Stimulated activated CD4-positive, alpha-beta T cell treated with anti-CD3 and anti-CD28 coated beads, TNF-alpha, amount 100 ng/mL, for 24 hours (primary cell): ENCODE measurements around the gene STAG1.
"Not testable (repeated sequence)": the region's sequence is repeated elsewhere in the genome, so short reads cannot be mapped to it uniquely, and the experiment has no call there.

ENCODE experiments used
- DNase-seq, 3 experiments: peaks; one replicate each; pipeline ENCODE4 v3.0.0-alpha.2; 2020; ENCODE audit warnings: low read depth in 3 of 3

The STAG1 gene

DNA sequence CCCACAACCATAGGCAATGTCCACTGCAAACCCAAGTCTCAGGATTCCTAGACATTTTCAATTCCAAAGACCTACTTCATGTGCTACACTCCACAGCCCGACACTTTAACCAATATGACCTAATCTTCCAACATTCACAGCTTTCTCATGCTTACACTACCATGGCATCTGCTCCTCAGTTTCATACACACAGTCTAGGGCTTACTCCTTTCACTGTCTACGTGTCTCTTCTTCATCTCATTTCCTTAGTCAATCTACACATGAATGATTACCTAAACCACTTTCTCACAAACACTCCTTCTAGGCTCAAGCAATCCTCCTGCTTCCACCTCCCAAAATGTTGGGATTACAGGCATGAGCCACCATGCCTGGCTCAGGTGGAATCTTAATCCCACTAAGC is 106.3 kb downstream of the STAG1 start:
- DNase-seq: no peak

DNA sequence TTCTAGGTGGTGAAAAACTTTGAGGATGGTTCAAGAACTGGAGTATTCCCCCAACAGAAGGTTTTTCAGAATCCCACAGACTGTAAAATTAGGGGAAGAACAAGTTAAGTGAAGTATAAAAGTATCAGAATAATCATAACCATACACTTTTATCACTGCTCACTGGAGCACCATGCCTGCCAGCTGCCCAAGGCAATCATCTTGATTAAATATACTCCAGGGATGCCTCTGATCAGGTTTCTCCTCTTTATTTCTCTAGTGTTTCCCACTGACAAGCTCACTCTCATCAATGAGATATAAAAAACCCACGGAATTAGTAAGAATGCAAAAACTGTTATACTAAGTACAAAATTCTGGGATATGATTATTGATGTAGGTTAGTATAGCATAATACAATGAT is 108.0 kb downstream of the STAG1 start:
- no peak for DNase-seq

DNA sequence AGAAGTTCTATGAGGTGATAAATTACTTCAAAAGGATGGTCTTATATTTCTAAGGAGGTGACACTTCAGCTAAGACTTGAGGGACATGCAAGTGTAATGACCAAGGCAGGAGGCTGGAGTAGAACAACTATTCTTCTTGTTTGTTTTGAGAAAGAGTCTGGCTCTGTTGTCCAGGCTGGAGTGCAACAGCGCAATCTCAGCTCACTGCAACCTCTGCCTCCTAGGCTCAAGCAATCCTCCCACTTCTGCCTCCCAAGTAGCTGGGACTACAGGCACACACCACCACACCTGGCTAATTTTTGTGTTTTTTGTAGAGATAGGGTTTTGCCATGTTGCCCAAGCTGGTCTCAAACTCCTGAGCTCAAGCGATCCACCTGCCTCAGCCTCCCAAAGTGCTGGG is 108.8 kb downstream of the STAG1 start:
- DNase-seq: not testable (repeated sequence)

DNA sequence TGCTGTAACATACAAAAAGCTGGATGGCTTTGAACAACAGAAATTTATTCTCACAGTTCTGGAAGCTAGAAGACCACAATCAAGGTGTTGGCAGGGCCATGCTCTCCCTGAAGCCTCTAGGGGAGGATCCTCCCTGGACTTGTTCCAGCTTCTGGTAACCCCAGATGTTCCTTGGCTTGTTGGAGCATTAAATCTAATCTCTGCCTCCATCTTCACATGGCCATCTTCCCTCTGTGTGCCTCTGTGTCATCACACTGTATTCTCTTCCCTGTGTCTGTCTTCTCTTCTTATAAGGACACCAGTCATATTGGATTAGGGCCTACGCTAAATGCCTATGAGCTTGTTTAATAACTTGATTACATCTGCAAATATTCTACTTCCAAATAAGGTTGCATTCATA is 109.5 kb downstream of the STAG1 start:
- DNase-seq: no peak

DNA sequence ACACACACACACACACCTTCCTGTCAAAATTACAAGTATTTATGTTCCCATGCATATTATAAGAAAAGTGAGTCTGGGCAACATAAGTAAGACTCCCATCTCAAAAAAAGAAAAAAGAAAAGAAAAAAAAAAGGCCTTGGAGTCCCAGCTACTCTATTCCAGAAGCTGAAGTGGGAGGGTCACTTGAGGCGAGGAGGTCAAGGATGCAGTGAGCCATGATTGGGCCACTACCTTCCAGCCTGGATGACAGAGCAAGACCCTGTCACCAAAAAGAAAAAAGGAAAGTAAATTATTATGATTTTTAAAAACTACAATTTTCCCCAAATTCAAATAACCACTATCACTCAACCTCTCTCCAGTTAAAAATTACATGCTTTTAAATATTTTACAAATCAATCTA is 113.1 kb downstream of the STAG1 start:
- no peak for DNase-seq

DNA sequence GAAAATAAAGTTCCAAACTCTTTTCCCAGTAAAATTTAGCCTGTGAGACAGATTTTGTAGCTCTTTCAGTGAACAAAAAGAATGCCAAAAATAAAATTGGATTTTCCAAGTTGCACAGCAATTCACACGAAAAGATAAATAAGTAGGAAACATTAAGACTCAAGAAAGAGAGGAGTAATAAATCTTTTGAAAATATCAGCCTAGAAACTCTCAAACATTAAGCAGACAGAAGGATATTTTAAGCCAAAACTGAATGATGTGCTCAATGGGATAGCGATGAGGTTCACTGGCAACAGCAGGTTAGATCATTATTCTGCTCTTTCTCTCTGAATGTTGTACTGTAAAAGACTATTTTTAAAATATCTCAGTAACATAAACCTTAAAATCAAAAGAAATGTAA is 115.0 kb downstream of the STAG1 start:
- DNase-seq: no peak

DNA sequence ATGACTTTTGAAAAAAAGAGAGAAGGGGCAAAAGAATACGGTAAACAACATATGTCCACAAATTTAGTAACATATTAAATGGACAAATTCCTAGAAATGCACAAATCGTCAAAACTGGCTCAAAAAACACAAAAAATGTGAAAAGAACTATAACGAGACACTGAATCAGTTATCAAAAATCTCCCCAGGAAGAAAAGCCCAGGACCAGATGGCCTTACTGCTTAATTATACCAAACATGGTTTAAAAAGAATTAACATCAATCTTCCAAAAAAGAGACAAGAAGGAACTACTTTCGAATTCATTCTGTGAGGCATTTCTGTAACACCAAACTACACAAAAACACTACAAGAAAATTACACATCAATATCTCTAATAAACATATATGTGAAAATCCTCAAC is 117.4 kb downstream of the STAG1 start:
- no peak for DNase-seq

DNA sequence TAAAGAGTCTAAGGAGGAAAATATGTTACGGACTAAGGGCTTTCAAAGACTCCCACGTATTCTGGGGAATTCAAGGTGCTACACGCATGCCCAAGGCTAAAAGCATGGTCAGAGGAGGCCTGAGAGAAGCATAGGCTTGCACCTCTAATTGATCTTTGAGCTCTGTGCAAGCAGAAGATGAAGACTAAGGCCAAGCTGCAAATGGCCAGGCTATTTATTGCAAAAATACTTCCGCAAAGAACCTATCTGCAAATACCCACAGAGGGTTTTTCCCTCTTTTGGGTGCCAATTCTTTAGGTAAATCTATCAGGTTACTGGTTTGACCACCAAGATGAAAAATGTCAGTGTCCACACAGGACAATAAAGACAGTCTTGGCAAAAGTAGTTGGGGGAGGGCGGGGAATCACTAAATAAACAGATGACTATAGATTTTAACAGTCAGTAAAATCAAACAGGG is 119.5 kb downstream of the STAG1 start:
- no peak for DNase-seq

DNA sequence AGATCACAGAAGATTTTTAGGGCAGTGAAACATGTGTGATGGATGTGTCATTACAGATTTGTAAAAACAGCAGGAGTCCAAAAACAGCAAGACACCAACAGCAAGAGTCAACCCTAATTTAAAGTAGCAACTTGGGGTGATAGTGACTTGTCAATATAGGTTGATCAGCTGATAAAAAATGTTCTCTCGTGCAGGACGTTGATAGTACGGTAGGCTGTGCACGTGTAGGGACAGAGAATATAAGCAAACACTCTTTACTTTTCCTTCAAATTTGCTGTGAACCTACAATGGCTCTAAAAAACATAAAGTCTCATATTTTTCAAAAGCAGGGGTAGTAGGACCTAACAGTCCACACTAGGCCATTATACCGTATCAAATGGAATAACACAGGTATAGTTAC is 120.8 kb downstream of the STAG1 start:
- no peak for DNase-seq

DNA sequence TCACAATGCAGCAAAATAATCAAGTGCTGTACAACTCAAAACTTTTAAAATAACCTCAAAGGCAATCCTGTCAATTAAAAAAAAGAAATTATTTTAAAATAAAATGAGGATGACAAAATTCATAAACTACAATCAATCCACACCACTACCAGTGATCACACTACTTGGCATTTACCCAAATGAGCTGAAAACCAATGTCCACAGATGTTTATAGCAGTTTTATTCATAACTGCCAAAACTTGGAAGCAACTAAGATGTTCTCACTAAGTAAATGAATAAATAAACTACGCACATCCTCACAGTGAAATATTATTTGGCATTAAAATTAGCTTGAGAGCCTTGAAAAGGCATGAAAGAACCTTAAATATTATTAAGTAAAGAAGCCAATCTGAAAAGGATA is 121.3 kb downstream of the STAG1 start:
- DNase-seq: no peak

DNA sequence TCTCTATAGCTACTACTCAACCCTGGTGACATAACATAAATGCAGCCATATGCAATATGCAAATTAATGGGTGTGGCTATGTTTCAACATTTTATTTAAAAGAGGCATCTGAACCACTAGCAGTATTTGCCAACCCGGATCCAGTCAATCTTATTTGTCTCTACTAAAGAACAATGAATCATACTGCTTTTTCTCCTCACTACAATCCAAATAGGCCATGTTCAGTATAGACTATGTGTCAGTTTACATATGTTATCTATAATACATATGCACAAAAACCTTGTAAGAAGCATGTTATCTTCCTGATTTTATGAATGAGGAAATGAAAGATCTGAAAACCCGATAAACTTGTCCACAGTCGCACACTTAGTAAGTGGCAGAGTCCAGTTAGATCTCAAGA is 125.7 kb downstream of the STAG1 start:
- DNase-seq: no peak

DNA sequence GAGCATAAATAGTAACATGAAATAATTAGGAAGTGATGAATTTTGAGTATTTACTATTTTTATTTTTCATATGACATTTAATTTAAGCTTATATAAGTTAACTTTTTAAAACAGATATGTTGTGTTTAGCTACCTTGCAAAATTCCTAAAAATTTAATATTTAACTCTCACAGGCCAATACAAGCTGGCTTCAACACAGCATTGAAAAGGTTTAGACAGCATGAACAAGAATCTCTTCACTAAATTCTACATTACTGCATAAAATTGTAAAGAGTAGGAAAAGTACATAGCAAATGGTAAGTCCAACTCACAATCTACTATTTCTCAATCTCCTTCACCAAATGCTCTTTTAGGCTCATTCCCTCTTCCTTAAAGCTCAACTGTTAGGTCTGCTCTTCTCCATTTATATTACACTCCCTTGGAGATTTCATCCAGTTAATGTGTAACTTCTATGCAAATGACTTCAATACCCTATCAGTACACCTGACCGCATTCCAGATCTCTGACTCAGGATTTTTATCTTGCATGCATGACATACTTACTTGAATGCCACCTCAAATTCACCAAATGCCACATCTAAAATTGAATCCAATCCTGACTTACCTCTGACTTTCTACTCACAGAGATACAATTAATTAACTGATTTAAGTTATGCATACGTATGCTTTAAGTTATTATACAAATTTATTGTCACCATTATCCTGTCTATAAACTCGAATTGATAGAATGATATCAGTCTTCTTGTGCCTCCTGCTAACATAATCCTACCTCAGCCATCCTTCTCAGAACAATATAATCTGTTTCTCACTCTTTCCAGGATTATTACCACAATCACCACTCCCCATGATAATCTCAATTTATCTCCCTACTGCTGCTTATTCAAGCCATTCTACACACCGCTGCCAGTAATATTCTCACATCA is 127.0 kb downstream of the STAG1 start:
- DNase-seq: no peak

DNA sequence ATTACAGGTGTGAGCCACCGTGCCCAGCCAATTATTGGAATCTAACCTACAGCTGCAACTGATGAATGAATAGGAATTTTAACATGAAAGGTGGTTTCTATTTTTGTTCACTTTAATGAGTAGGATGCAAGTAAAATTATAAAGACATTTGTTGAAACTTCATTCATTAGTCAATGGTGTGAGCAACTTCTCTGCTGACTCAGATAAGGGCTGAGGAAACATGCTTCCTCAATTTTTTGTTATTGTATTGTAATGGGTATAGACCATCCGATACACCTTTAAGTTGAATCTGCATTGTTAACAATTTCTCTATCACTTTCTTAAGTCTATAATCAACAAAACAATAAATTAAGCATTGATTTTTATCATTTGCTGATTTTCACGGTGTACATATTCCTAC is 127.8 kb downstream of the STAG1 start:
- no peak for DNase-seq

DNA sequence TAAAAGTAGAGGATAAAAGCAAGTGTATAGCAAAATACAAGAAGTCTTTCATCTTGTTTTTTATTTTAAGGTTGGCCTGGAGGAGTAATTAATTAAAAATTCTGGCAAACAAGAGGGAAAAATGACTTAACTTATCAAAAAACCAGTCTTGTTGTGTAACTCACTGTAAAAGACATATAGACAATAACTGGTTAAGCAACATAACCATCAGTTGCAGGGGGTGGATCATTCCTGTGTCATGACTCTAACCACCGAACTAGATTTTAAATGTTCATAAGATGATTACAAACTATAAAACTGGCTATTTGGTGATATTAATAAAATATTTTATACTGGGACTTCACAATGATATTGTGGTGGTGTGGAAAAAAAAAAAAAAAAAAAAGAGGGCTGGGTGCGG is 130.6 kb downstream of the STAG1 start:
- DNase-seq: no peak

DNA sequence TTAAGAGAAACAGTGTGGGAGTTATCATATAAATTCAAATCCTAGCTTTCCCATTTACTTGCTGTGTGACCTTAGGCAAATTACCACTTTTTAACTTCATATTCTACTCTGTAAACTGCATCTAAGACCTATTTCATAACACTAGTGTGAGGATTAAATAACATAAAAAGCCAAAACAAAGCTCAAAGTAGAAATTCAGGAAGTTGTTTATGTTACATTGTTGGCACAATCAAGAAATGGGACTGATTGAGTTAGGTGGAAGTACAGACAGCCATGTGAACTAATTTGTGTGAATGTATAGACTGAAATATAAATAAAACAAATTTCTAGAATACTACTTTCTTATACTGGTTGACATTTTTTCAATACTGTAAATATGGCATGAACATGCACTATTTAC is 131.7 kb downstream of the STAG1 start:
- DNase-seq: no peak

DNA sequence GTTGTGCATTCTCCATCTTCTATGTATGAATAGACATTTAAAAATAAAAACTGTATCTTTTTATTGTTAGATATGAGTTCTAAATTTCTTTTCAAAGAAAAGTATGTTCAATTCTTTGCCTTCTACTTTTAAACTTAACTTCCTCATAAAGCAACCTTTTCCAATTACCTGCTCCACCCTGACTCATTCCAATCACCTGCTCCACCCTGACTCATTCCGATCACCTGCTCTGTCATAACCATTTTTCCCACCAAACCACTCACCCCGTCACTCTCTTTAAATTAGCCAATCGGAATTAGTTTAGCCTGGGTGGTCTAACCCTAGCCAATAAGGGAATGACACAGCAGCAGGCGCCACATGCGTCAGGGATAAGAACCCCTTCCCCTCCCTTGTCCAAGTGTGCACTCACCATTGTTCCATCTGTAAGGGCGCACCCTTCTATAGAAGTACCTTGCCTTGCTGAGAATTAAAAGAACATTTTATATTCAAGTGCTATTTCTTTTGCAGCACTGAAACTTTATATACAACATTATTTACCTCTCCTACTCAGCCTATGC is 134.1 kb downstream of the STAG1 start:
- not testable (repeated sequence) for DNase-seq

DNA sequence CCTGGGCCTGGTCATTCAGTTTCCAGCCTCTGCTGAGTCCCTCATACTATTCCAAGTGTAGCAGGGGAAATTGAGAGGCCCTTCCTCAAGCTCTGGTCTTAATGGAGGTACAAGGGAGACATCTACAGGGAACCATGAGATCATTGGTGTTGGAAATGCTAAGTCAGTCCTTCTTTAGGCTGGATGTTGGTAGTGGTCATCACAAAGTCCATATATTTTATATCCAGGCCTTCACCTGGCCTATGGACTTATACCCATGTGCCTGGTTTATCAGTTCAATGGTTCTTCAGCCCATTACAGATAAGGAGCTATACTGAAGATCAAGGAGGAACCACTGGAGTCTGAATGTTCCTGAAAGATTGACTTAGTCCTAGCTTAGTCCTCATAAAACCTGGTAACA is 135.0 kb downstream of the STAG1 start:
- no peak for DNase-seq

DNA sequence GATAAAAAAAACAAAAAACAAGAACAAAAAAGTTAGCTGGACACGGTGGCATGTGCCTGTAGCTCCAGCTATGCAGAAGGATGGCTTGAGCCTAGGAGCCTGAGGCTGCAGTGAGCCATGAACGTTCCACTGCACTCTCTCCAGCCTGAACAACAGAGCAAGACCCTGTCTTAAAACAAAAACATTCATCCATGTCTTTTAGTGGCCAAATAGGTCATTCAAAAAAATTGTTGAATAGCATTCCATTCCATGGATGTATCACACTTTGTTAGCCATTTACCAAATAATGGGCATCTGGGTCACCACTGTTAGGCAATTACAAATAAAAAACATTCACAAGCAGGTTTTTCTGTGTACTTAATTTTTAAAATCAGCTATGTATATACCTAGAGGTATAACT is 139.7 kb downstream of the STAG1 start:
- DNase-seq: no peak

DNA sequence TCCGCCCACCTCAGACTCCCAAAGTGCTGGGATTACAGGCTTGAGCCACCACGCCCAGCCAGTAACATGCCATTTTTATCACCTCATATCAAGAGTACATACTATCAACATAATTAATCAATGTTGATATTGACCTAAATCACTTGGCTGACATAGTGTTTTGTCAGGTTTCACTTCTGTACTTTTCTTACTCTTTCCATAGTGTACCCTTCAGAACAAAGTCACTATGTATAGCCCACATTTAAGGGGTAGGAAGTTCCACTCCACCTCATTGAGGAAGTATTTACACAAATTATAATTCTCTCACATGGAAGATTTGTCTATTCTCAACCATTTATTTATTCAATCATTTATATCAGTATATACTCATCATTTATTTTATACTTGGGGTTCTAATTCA is 145.2 kb downstream of the STAG1 start:
- DNase-seq: no peak

DNA sequence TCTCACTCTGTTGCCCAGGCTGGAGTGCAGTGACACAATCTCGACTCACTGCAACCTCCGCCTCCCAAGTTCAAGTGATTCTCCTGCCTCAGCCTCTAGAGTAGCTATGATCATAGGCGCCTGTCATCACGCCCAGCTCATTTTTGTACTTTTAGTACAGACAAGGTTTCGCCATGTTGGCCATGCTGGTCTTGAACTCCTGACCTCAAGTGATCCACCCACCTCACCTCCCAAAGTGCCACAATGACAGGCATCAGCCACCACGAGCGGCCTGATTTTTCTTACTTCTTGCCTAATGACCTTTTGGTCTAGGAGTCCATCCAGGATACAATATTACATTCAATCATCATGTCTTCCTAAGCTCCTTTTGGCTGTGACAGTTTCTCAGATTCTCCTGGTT is 146.0 kb downstream of the STAG1 start:
- not testable (repeated sequence) for DNase-seq

DNA sequence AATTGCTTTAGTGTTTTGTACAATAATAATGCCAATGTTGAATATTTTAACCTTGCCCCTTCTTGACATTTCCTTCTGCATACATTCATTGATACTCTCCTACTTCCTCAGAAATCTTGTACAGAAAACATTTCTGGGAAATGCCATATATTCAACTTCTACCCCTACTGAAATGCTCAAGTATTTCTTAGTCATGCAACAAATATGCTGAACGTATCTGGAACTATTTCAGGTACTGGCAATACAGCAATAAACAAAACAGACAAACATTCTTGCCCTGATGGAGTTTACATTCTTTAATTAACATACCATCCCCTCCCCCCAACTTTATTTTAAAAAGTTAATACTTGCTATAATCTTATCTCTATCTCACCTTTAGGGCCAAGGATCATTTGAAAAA is 147.2 kb downstream of the STAG1 start:
- DNase-seq: no peak

DNA sequence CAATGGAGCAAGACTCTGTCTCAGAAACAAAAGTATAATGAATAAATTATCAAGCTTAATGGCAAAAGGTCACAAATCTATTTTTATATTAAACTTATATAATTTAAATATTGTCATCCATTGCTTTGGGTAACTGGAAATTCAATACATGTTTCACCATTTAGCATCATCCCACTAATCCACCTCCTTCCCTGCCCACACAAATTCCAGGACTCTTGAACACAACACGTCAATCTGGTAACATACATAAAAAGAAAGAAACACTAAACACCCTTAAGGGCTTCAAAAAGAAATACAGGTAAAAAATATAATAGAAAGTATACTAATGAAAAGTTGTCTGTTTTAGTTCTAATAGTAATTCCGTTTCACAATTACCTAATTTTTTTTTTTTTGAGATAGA is 149.4 kb downstream of the STAG1 start:
- no peak for DNase-seq

DNA sequence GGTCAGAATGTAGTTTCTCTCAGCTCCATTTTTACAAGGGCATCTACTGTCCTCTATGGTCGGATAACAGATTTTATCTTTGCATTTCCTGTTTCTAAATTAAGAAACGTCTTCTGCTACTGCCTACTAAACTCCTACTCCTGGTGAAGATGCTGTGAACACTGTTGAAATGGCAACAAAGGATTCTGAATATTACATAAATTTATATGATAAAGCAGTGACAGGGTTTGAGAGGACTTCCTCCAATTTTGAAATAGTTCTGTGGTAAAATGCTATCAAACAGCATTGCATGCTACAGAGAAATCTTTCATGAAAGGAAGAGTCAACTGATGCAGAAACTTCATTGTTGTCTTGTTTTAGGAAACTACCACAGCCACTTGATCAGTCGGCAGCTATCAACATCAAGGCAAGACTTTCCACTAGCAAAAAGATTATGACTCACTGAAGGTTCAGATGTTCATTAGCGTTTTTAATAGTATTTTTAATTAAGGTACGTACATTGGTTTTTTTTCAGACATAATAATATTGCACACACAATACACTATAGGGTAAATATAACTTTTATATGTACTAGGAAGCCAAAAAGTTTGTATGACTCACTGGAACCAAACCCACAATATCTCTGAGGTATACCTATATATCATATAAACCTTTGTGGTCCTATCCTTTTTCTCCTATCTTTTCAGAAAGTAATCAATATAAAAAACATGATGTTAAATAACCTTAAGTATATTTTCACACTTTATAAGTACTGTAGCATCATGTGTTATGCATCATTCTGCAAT is 156.1 kb downstream of the STAG1 start:
- DNase-seq: no peak
